PC-9 (cell line): ENCODE data around the gene TTC28.

Source experiments
- EZH2 ChIP-seq: fragments of 200-600 bp; sonication (generic); IDR thresholded peaks from 2 replicates; pipeline ENCODE4 v1.8.0; 2017; ENCODE audit warnings: antibody characterized with exemption, low read depth
- TF ChIP-seq, protein P1 (sequence below): fragments of 200-600 bp; sonication (generic); conservative IDR thresholded peaks from 2 replicates; pipeline ENCODE4 v1.6.1; 2017; ENCODE audit warnings: mixed run types, antibody characterized with exemption, mild to moderate bottlenecking, moderate library complexity

- TF ChIP-seq, protein P1, sequence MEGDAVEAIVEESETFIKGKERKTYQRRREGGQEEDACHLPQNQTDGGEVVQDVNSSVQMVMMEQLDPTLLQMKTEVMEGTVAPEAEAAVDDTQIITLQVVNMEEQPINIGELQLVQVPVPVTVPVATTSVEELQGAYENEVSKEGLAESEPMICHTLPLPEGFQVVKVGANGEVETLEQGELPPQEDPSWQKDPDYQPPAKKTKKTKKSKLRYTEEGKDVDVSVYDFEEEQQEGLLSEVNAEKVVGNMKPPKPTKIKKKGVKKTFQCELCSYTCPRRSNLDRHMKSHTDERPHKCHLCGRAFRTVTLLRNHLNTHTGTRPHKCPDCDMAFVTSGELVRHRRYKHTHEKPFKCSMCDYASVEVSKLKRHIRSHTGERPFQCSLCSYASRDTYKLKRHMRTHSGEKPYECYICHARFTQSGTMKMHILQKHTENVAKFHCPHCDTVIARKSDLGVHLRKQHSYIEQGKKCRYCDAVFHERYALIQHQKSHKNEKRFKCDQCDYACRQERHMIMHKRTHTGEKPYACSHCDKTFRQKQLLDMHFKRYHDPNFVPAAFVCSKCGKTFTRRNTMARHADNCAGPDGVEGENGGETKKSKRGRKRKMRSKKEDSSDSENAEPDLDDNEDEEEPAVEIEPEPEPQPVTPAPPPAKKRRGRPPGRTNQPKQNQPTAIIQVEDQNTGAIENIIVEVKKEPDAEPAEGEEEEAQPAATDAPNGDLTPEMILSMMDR: no peak
- no peak for TF ChIP-seq EZH2
Measured at GRCh38 chr22:28021998-28022660, 657.5 kb downstream of the TTC28 start.
